Transverse colon (tissue), 4 donors: ENCODE data around the gene CEL.

ENCODE experiments used
- CTCF ChIP-seq, 5 experiments: fragments of 200-600 bp in 3 of 5; fragments of 450-650 bp in 2 of 5; sonication (generic) in 3 of 5; IDR thresholded peaks; 1 replicate in 2 of 5; 2 replicates in 3 of 5; pipeline ENCODE4 v1.5.1; 2016 to 2017; ENCODE audit warnings: antibody characterized with exemption in 5 of 5, inconsistent platforms in 3 of 5, mild to moderate bottlenecking in 2 of 5, moderate library complexity in 1 of 5
- POLR2A ChIP-seq: fragments of 450-650 bp; IDR thresholded peaks from one replicate; pipeline ENCODE4 v1.6.1; 2016; ENCODE audit warnings: antibody characterized with exemption, mild to moderate bottlenecking, moderate library complexity
- POLR2AphosphoS5 ChIP-seq, 3 donors: sonication (generic); formaldehyde crosslinking; IDR thresholded peaks; one replicate each; pipeline ENCODE4 v1.6.1; 2016; ENCODE audit warnings: antibody characterized with exemption in 3 of 3

GRCh38 chr9:133087429-133088145 is 25.8 kb downstream of the CEL start:
- TF ChIP-seq POLR2AphosphoS5 (IDR thresholded peaks at IDR 0.05) (no peak), CTCF (IDR thresholded peaks at IDR 0.05) (no peak), POLR2A (no peak)
